ENCODE data around the gene DYNLT4.

The DYNLT4 gene

DNA sequence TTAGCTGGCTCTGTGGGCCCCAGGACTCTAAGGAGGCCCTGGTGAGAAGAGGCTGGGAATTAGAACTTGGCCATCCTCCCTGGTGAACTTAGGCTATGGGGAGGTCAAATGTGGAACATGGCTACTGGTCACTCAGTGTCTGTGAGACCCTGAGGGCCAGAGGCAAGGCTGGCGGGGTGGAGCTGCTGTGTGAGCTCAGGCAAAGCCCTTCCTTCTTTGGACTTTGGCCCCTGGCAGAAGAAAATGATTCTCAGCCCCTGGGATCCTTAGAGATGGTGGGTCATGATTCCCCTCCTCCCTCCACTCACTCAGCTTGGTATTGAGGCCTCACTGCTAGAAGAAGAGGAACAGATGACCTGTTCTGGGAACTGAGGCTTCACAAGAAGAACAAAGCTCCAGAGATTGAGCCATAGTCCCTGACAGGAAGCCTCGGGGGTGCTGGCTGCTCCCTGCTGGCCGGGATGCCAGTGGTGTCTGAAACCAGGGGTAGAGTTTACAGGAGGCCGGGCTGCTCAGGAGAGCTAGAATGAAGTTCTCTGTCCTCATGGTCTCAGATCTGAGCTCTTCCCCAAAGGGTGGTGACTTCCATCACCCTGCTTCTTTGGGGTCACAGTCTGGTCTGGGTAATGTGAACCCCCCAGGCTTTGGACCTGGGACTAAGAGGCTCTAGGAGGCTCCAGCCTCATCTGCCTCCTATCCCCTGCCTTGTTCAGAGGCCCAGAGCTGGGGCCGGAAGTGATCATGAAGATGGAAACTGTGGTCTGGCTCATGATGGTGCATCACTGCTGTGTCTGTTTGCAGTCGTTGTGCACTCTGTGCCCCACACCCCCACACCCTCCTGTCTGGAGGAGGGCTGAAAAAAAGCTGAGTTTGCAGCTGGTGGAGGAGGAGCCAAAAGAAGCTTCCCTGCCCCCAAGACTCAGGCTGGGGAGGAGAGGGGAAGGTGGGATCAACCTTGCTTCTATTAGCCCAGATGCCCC is 2.1 kb upstream of the DYNLT4 start:
- Histone ChIP-seq H3K9me2 (replicated peaks; ENCODE audit: insufficient read depth, low read length) (no peaks in the 10 kb centered on the region), H4K20me1 (ENCODE audit: low read depth, low read length) (no peaks in the 10 kb centered on the region), H3K79me2 (ENCODE audit: insufficient read depth, low read length) (no peaks in the 10 kb centered on the region), H3K9me3 (ENCODE audit: insufficient read depth, low read length) (no peaks in the 10 kb centered on the region), H3F3A (ENCODE audit: insufficient read depth) (peaks cover 14% of the 10 kb centered on the region), H3K27me3 (ENCODE audit: low read length) (no peaks in the 10 kb centered on the region), H3K27ac (ENCODE audit: low read depth, low read length) (peak overlapping the region; percentile 78), H3K4me3 (ENCODE audit: insufficient read depth, low read length, poor library complexity, severe bottlenecking) (no peak overlapping the region), H3K9ac (ENCODE audit: low read length) (peak overlapping the region; percentile 45), H3K4me2 (ENCODE audit: low read depth, low read length, poor library complexity, severe bottlenecking) (peak overlapping the region; percentile 36), H3K36me3 (ENCODE audit: low read length) (no peaks in the 10 kb centered on the region), H2AFZ (ENCODE audit: low read depth, low read length, severe bottlenecking) (peak overlapping the region; percentile 8)
- no peak for TF ChIP-seq EZH2phosphoT487 (conservative IDR thresholded peaks at IDR 0.05; ENCODE audit: low read length)
- TF ChIP-seq, protein P1, sequence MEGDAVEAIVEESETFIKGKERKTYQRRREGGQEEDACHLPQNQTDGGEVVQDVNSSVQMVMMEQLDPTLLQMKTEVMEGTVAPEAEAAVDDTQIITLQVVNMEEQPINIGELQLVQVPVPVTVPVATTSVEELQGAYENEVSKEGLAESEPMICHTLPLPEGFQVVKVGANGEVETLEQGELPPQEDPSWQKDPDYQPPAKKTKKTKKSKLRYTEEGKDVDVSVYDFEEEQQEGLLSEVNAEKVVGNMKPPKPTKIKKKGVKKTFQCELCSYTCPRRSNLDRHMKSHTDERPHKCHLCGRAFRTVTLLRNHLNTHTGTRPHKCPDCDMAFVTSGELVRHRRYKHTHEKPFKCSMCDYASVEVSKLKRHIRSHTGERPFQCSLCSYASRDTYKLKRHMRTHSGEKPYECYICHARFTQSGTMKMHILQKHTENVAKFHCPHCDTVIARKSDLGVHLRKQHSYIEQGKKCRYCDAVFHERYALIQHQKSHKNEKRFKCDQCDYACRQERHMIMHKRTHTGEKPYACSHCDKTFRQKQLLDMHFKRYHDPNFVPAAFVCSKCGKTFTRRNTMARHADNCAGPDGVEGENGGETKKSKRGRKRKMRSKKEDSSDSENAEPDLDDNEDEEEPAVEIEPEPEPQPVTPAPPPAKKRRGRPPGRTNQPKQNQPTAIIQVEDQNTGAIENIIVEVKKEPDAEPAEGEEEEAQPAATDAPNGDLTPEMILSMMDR (IDR thresholded peaks at IDR 0.05; ENCODE audit: insufficient read depth, low read length, poor library complexity, severe bottlenecking) = no peak

DNA sequence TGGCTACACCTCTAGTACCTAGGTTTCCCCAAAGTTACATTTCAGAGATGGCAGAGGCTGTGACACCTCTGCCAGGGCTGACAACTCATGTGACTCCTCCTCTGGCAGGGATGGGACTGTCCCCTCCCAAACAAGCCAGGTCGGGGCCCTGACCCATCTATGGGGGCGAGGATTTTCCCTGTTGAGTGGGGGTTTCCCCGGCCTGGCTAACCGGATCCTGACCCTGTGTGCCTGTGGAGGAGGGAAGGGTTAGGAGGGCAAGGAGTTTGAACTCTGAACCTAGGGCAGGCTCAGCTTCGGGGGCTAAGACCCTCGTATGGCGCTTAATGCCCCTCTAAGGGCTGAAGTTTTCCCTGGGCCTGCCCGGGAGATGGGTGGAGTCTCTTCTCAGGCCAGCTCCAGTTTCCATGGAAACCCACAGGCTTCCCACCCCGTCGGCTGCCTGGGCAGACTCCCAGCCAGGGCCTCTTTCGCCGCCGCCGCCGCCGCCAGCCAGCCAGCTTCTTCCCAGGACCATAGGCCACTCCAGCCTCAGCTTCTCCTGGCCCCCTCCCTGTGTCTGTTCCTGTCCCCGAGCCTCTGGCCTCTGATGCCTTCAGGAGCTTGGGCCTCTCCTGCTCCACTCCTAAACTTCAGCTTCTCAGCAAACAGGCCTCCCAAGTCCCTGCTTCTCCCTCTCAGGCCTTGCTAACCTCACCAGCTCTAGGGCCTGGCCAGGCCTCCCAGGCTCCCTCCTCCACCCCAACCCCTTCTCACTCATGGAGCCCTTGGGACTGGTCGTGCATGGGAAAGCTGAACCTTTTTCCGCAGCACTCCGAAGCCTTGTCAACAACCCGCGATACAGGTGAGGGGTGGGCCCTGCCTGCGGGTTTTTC is 1.1 kb upstream of the DYNLT4 start, which contains the start of gene BTBD19:
Gene BTBD19 (plus strand): TSS at position 461 of the 875 bp plus-strand sequence. CDS start 298 bp downstream, at position 759.
- Histone ChIP-seq H4K20me1 (ENCODE audit: low read depth, low read length) (no peaks in the 10 kb centered on the region), H3K4me3 (ENCODE audit: insufficient read depth, low read length, poor library complexity, severe bottlenecking) (no peak within 1 kb of the TSS), H3F3A (ENCODE audit: insufficient read depth) (peaks cover 14% of the 10 kb centered on the region), H3K27me3 (ENCODE audit: low read length) (no peaks in the 10 kb centered on the region), H2AFZ (ENCODE audit: low read depth, low read length, severe bottlenecking) (peak within 1 kb of the TSS; percentile 8), H3K27ac (ENCODE audit: low read depth, low read length) (peak within 1 kb of the TSS; percentile 78), H3K36me3 (ENCODE audit: low read length) (no peaks in the 10 kb centered on the region), H3K4me2 (ENCODE audit: low read depth, low read length, poor library complexity, severe bottlenecking) (peak within 1 kb of the TSS; percentile 36), H3K9me2 (replicated peaks; ENCODE audit: insufficient read depth, low read length) (no peaks in the 10 kb centered on the region), H3K79me2 (ENCODE audit: insufficient read depth, low read length) (no peaks in the 10 kb centered on the region), H3K9me3 (ENCODE audit: insufficient read depth, low read length) (no peaks in the 10 kb centered on the region), H3K9ac (ENCODE audit: low read length) (peak within 1 kb of the TSS; percentile 45)
- TF ChIP-seq, protein P1 (IDR thresholded peaks at IDR 0.05; ENCODE audit: insufficient read depth, low read length, poor library complexity, severe bottlenecking) = no peak

DNA sequence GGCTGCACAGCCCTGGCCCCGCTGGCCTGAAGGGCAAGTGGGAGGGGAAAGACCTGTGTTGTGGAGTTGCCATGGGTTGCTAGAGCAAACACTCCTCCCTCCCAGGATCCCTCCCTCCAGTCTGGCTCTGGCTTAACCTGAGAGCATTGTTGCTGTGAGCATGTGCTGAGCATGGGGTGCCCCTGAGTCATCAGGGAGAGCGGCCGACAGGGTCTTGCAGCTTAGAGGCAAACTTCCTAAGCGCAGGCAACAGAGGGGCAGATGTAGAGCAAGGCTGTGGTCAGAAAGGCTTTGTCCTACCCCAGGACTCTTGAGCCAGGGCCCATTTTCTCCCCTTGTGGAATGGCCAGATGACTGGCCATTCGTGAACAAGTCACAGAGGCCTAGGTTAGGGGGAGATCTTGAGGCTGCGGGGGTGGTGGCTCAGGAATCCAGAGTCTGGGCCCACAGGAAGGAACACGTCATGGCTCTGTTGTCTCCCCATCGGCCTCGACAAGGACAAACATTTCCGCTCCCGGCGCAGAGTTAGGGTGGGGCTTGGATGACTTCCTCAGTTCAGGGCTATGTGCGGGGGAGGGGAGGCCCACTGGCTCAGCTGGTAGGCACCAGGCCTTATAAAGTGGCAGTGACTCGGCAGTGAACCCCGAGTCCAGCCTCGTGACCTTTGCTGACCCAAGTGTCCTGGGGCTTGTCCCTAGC is 362 bp upstream of the DYNLT4 start:
- Histone ChIP-seq H3K9me3 (ENCODE audit: insufficient read depth, low read length) (no peaks in the 10 kb centered on the region), H3K27ac (ENCODE audit: low read depth, low read length) (peak overlapping the region; percentile 34), H3K4me2 (ENCODE audit: low read depth, low read length, poor library complexity, severe bottlenecking) (peak overlapping the region; percentile 11), H3K4me3 (ENCODE audit: insufficient read depth, low read length, poor library complexity, severe bottlenecking) (no peak overlapping the region), H3K36me3 (ENCODE audit: low read length) (no peaks in the 10 kb centered on the region), H3K9ac (ENCODE audit: low read length) (peak overlapping the region; percentile 9), H3K9me2 (replicated peaks; ENCODE audit: insufficient read depth, low read length) (no peaks in the 10 kb centered on the region), H3F3A (ENCODE audit: insufficient read depth) (peaks cover 14% of the 10 kb centered on the region), H3K79me2 (ENCODE audit: insufficient read depth, low read length) (no peaks in the 10 kb centered on the region), H3K27me3 (ENCODE audit: low read length) (no peaks in the 10 kb centered on the region), H4K20me1 (ENCODE audit: low read depth, low read length) (no peaks in the 10 kb centered on the region), H2AFZ (ENCODE audit: low read depth, low read length, severe bottlenecking) (peak overlapping the region; percentile 6)
- TF ChIP-seq, protein P1 (IDR thresholded peaks at IDR 0.05; ENCODE audit: insufficient read depth, low read length, poor library complexity, severe bottlenecking) = no peak
- TF ChIP-seq EZH2phosphoT487 (conservative IDR thresholded peaks at IDR 0.05; ENCODE audit: low read length) = no peak
